HepG2 (cell line): ENCODE results near the gene HIGD1C. TPM values are rescaled to one million over a fixed set of nuclear protein-coding genes. Genes with fewer than 3 reads are reported as not detected.
A peak's percentile ranks its signal among the peaks of the same experiment; 100 is the strongest.

Experiments
- DDIT3 ChIP-seq: sonication (generic); formaldehyde crosslinking; IDR thresholded peaks from 2 replicates; pipeline ENCODE4 v1.4.0; 2020; ENCODE audit warnings: mild to moderate bottlenecking, missing genetic modification reagents
- FIP1L1 ChIP-seq: fragments of 200-400 bp; formaldehyde crosslinking; IDR thresholded peaks from 2 replicates; pipeline ENCODE4 v1.6.1; 2018; ENCODE audit warnings: low read depth, mild to moderate bottlenecking, low read length, moderate library complexity, borderline replicate concordance; ENCODE audit not compliant: insufficient read depth
- KDM5A ChIP-seq: fragments of 200-600 bp; sonication (generic); IDR thresholded peaks from 2 replicates; pipeline ENCODE4 v1.7.0; 2018; ENCODE audit warnings: antibody characterized with exemption, mild to moderate bottlenecking, low read length, borderline replicate concordance
- KLF6 ChIP-seq: IDR thresholded peaks from 2 replicates; pipeline ENCODE4 v1.8.0; 2016; ENCODE audit warnings: missing biosample characterization, missing genetic modification reagents
- MIXL1 ChIP-seq: IDR thresholded peaks from 2 replicates; pipeline ENCODE4 v1.6.1; 2016
- NFE2 ChIP-seq: sonication (generic); formaldehyde crosslinking; IDR thresholded peaks from 2 replicates; pipeline ENCODE4 v1.4.0; 2020; ENCODE audit warnings: missing genetic modification reagents
- NPAS2 ChIP-seq: sonication (generic); formaldehyde crosslinking; IDR thresholded peaks from 2 replicates; pipeline ENCODE4 v1.8.0; 2022; ENCODE audit warnings: mild to moderate bottlenecking, missing genetic modification reagents, borderline replicate concordance
- PITX1 ChIP-seq: sonication (generic); formaldehyde crosslinking; IDR thresholded peaks from 2 replicates; pipeline ENCODE4 v1.5.1; 2020; ENCODE audit warnings: mild to moderate bottlenecking, missing genetic modification reagents
- REPIN1 ChIP-seq: sonication (generic); formaldehyde crosslinking; IDR thresholded peaks from 2 replicates; pipeline ENCODE4 v1.8.0; 2022; ENCODE audit warnings: missing genetic modification reagents, low read depth, mild to moderate bottlenecking, borderline replicate concordance
- SOX5 ChIP-seq: IDR thresholded peaks from 2 replicates; pipeline ENCODE4 v1.6.1; 2016; ENCODE audit warnings: borderline replicate concordance
- SRY ChIP-seq: sonication (generic); formaldehyde crosslinking; IDR thresholded peaks from 2 replicates; pipeline ENCODE4 v1.8.0; 2022; ENCODE audit warnings: mild to moderate bottlenecking, missing genetic modification reagents
- TBP ChIP-seq: sonication (generic); formaldehyde crosslinking; IDR thresholded peaks from 2 replicates; pipeline ENCODE4 v1.5.0; 2020; ENCODE audit warnings: missing genetic modification reagents
- TEAD3 ChIP-seq: optimal IDR thresholded peaks from 2 replicates; pipeline ENCODE3; 2016; ENCODE audit warnings: borderline replicate concordance
- ZEB1 ChIP-seq: IDR thresholded peaks from 2 replicates; pipeline ENCODE4 v1.6.1; 2012; ENCODE audit warnings: mild to moderate bottlenecking, low read depth, inconsistent platforms; ENCODE audit not compliant: insufficient replicate concordance
- ZFP36 ChIP-seq: fragments of 150-350 bp; IDR thresholded peaks from 2 replicates; pipeline ENCODE4 v1.6.1; 2018; ENCODE audit warnings: borderline replicate concordance, low read length, low read depth; ENCODE audit not compliant: partially characterized antibody
- ZFP41 ChIP-seq: sonication (generic); formaldehyde crosslinking; IDR thresholded peaks from 2 replicates; pipeline ENCODE4 v1.4.0; 2020; ENCODE audit warnings: mild to moderate bottlenecking, missing genetic modification reagents, borderline replicate concordance
- ZNF572 ChIP-seq: sonication (generic); formaldehyde crosslinking; IDR thresholded peaks from 2 replicates; pipeline ENCODE4 v1.5.1; 2020; ENCODE audit warnings: mild to moderate bottlenecking, missing genetic modification reagents
- ZNF598 ChIP-seq: sonication (generic); formaldehyde crosslinking; IDR thresholded peaks from 2 replicates; pipeline ENCODE4 v1.5.1; 2020; ENCODE audit warnings: mild to moderate bottlenecking, missing genetic modification reagents, borderline replicate concordance
- ZNF607 ChIP-seq: sonication (generic); formaldehyde crosslinking; IDR thresholded peaks from 2 replicates; pipeline ENCODE4 v1.5.1; 2020; ENCODE audit warnings: missing genetic modification reagents, mild to moderate bottlenecking, borderline replicate concordance
- ZNF709 ChIP-seq: sonication (generic); formaldehyde crosslinking; IDR thresholded peaks from 2 replicates; pipeline ENCODE4 v1.5.0; 2020; ENCODE audit warnings: mild to moderate bottlenecking, missing genetic modification reagents
- polyA plus RNA-seq, 8 experiments: library from polyadenylated mRNA; depleted of rRNA in 3 of 8; stranded (reverse) in 7 of 8; unstranded in 1 of 8; fragments of >200 nt; fragmentation: Illumina TruSeq in 4 of 8; extraction: Trizol in 4 of 8; gene quantifications; 2 replicates each; pipeline versions ENCODE4 v1.2.1 to v1.2.3, GENCODE V29; 2011 to 2016; ENCODE audit warnings: low read depth in 4 of 8, missing spikeins in 1 of 8, mixed read lengths in 1 of 8; ENCODE audit not compliant: insufficient read depth in 1 of 8
- total RNA-seq, 5 experiments: library from RNA; depleted of rRNA; stranded (reverse); fragments of >200 nt; fragmentation: Illumina TruSeq; extraction: Trizol; gene quantifications; 2 replicates each; pipeline ENCODE4 v1.2.3, GENCODE V29; 2016; ENCODE audit warnings: low read depth in 1 of 5
- TF ChIP-seq, protein P1 (sequence below): IDR thresholded peaks from 2 replicates; pipeline ENCODE4 v1.6.1; 2012; ENCODE audit warnings: low read length, improper control_type of control experiment
- TF ChIP-seq, protein P2 (sequence below): sonication (generic); formaldehyde crosslinking; IDR thresholded peaks from 2 replicates; pipeline ENCODE4 v1.5.0; 2020; ENCODE audit warnings: missing genetic modification reagents
- TF ChIP-seq, protein P3 (sequence below): sonication (generic); formaldehyde crosslinking; conservative IDR thresholded peaks from 2 replicates; pipeline ENCODE4 v1.4.0; 2020; ENCODE audit warnings: mild to moderate bottlenecking, missing genetic modification reagents, moderate library complexity

HIGD1C gene
- total and polyA plus RNA-seq, 2 of the 13 experiments (the other 11 are each of a cell fraction or from before 2014, with no cell fraction given), result not detected

GRCh38 chr12:50934981-50935807, 17.1 kb upstream of the HIGD1C start (continued):
- TF ChIP-seq ZNF598, result no peak
- TF ChIP-seq, protein P1, sequence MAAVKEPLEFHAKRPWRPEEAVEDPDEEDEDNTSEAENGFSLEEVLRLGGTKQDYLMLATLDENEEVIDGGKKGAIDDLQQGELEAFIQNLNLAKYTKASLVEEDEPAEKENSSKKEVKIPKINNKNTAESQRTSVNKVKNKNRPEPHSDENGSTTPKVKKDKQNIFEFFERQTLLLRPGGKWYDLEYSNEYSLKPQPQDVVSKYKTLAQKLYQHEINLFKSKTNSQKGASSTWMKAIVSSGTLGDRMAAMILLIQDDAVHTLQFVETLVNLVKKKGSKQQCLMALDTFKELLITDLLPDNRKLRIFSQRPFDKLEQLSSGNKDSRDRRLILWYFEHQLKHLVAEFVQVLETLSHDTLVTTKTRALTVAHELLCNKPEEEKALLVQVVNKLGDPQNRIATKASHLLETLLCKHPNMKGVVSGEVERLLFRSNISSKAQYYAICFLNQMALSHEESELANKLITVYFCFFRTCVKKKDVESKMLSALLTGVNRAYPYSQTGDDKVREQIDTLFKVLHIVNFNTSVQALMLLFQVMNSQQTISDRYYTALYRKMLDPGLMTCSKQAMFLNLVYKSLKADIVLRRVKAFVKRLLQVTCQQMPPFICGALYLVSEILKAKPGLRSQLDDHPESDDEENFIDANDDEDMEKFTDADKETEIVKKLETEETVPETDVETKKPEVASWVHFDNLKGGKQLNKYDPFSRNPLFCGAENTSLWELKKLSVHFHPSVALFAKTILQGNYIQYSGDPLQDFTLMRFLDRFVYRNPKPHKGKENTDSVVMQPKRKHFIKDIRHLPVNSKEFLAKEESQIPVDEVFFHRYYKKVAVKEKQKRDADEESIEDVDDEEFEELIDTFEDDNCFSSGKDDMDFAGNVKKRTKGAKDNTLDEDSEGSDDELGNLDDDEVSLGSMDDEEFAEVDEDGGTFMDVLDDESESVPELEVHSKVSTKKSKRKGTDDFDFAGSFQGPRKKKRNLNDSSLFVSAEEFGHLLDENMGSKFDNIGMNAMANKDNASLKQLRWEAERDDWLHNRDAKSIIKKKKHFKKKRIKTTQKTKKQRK, result no peak
- TF ChIP-seq SOX5 (CRISPR knock-in tag), result peak; percentile 83
- TF ChIP-seq ZEB1, result no peak
- no peak for TF ChIP-seq DDIT3
- no peak for TF ChIP-seq MIXL1 (CRISPR knock-in tag)
- TF ChIP-seq, protein P2, sequence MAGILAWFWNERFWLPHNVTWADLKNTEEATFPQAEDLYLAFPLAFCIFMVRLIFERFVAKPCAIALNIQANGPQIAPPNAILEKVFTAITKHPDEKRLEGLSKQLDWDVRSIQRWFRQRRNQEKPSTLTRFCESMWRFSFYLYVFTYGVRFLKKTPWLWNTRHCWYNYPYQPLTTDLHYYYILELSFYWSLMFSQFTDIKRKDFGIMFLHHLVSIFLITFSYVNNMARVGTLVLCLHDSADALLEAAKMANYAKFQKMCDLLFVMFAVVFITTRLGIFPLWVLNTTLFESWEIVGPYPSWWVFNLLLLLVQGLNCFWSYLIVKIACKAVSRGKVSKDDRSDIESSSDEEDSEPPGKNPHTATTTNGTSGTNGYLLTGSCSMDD (CRISPR knock-in tag), result no peak
- TF ChIP-seq ZNF709, result no peak
- TF ChIP-seq TBP (CRISPR knock-in tag), result no peak
- TF ChIP-seq REPIN1 (CRISPR knock-in tag), result no peak
- no peak for TF ChIP-seq KLF6 (CRISPR knock-in tag)
- no peak for TF ChIP-seq FIP1L1
- peak; percentile 89 for TF ChIP-seq PITX1 (CRISPR knock-in tag)
- TF ChIP-seq ZFP36, result no peak
- no peak for TF ChIP-seq TEAD3
- no peak for TF ChIP-seq ZNF607
- TF ChIP-seq, protein P3, sequence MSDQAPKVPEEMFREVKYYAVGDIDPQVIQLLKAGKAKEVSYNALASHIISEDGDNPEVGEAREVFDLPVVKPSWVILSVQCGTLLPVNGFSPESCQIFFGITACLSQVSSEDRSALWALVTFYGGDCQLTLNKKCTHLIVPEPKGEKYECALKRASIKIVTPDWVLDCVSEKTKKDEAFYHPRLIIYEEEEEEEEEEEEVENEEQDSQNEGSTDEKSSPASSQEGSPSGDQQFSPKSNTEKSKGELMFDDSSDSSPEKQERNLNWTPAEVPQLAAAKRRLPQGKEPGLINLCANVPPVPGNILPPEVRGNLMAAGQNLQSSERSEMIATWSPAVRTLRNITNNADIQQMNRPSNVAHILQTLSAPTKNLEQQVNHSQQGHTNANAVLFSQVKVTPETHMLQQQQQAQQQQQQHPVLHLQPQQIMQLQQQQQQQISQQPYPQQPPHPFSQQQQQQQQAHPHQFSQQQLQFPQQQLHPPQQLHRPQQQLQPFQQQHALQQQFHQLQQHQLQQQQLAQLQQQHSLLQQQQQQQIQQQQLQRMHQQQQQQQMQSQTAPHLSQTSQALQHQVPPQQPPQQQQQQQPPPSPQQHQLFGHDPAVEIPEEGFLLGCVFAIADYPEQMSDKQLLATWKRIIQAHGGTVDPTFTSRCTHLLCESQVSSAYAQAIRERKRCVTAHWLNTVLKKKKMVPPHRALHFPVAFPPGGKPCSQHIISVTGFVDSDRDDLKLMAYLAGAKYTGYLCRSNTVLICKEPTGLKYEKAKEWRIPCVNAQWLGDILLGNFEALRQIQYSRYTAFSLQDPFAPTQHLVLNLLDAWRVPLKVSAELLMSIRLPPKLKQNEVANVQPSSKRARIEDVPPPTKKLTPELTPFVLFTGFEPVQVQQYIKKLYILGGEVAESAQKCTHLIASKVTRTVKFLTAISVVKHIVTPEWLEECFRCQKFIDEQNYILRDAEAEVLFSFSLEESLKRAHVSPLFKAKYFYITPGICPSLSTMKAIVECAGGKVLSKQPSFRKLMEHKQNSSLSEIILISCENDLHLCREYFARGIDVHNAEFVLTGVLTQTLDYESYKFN (CRISPR knock-in tag), result peak; percentile 86
- TF ChIP-seq NFE2 (CRISPR knock-in tag), result no peak
- no peak for TF ChIP-seq ZNF572 (CRISPR knock-in tag)
- no peak for TF ChIP-seq NPAS2 (CRISPR knock-in tag)
- no peak for TF ChIP-seq KDM5A
- TF ChIP-seq ZFP41 (CRISPR knock-in tag), result no peak
- TF ChIP-seq SRY, result no peak
